Stimulated activated CD4-positive, alpha-beta T cell treated with anti-CD3 and anti-CD28 coated beads, Interleukin-1b, Interleukin-23, amount 100 ng/mL, for 1 hour (primary cell): Measurements from ENCODE around the gene DNMBP.

Experiments
- DNase-seq, 2 donors: peaks; one replicate each; pipeline ENCODE4 v3.0.0-alpha.2; 2020; ENCODE audit warnings: low read depth in 2 of 2

DNMBP gene

GRCh38 chr10:99835947-99836346, 173.8 kb downstream of the DNMBP start:
- DNase-seq, result no peak

- no peak for DNase-seq
Measured at GRCh38 chr10:99834410-99834809, 175.3 kb downstream of the DNMBP start.

- DNase-seq, result no peak
Measured at GRCh38 chr10:99832439-99832838, 177.3 kb downstream of the DNMBP start.

GRCh38 chr10:99828464-99828863, 181.3 kb downstream of the DNMBP start:
- DNase-seq, result no peak

- no peak for DNase-seq
Measured at GRCh38 chr10:99827936-99828335, 181.8 kb downstream of the DNMBP start.
